ENCODE results near the gene DENND5A.

GRCh38 chr11:9126636-9127035, 138.5 kb downstream of the DENND5A start:
- TF ChIP-seq CTCF (IDR thresholded peaks at IDR 0.05) = no peak
- TF ChIP-seq POLR2A (IDR thresholded peaks at IDR 0.05) = no peak
- TF ChIP-seq POLR2AphosphoS5 (IDR thresholded peaks at IDR 0.05) = no peak
